ENCODE data around the gene TRIM44. TPM values are rescaled to one million over a fixed set of nuclear protein-coding genes. Genes with fewer than 3 reads are reported as not detected.
A peak's percentile ranks its signal among the peaks of the same experiment; 100 is the strongest.
"Not testable (repeated sequence)": the region's sequence is repeated elsewhere in the genome, so short reads cannot be mapped to it uniquely, and the experiment has no call there.

TRIM44 gene
- total RNA-seq, 1 experiment from 2014 or later, result 16.9 TPM

DNA sequence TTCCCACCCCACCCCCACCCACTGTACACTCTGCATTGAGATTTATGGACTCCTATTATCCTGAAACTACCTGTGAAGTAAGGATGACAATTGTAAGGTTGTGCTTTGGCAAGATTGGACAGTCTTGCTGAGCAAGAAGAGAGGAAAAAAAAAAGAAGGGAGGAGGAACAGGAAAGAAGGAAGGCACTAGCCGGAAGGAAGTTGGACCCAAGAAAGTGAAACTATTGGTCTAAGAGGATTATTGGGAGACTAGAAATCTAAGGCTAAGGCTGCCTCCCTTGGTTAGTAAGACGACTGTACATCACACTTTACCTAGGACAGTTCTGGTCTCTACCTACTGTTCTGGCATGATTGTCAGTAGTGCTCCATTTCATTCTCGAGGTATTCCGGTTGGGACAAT lies 12.1 kb upstream of the TRIM44 start:
- no peak for DNase-seq
- Histone ChIP-seq H3K27me3 (ENCODE audit: control insufficient read depth, insufficient read depth, low read length) (peaks cover 4% of the 10 kb centered on the region), H3K4me3 (ENCODE audit: insufficient read depth, low read depth, low read length) (no peak overlapping the region), H3K36me3 (replicated peaks; ENCODE audit: control insufficient read depth, insufficient read depth, low read length) (no peaks in the 10 kb centered on the region)

GRCh38 chr11:35651263-35651662 lies 11.3 kb upstream of the TRIM44 start:
- H3K27me3 ChIP-seq (ENCODE audit: control insufficient read depth, insufficient read depth, low read length), result peaks cover 10% of the 10 kb centered on the region
- H3K4me3 ChIP-seq (ENCODE audit: insufficient read depth, low read depth, low read length), result no peak overlapping the region
- no peaks in the 10 kb centered on the region for H3K36me3 ChIP-seq (replicated peaks; ENCODE audit: control insufficient read depth, insufficient read depth, low read length)
- no peak for DNase-seq

DNA sequence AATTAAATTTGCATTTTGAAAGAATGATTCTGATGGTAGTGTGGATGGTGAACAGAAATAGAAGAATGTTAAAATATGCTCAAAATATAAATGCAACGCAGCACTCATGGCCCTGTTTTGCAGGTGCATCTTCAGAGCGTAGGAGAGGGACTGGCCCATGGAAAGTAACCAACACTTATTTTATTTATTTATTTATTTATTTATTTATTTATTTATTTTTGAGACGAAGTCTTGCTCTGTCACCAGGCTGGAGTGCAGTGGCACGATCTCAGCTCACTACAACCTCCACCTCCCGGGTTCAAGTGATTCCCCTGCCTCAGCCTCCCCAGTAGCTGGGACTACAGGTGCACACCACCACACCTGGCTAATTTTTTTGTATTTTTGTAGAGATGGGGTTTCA lies 9.8 kb upstream of the TRIM44 start:
- not testable (repeated sequence) for DNase-seq; H3K36me3 ChIP-seq (replicated peaks; ENCODE audit: control insufficient read depth, insufficient read depth, low read length)
- H3K27me3 ChIP-seq (ENCODE audit: control insufficient read depth, insufficient read depth, low read length), result peaks cover 15% of the 10 kb centered on the region

DNA sequence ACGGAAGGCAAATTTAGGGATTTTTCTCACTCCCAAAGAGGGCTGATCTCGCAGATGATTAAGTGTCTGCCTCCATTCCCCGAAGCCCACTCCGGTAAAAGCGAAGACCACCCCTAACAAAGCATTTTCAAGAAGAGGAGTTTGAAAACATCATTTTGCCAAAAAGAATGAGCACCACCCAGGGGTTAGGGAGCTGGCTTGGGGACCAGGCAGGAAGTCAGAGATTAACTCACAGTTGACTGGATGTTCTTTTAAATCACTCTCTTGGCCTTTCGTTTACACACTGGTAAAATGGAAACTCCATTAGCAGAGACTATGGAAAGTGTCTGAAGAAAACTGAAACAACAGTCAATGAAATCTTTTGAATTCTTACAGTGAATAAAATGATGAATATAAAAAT lies 7.9 kb upstream of the TRIM44 start:
- H3K36me3 ChIP-seq (replicated peaks; ENCODE audit: control insufficient read depth, insufficient read depth, low read length), result no peaks in the 10 kb centered on the region
- H3K4me3 ChIP-seq (ENCODE audit: insufficient read depth, low read depth, low read length), result no peak overlapping the region
- peaks cover 20% of the 10 kb centered on the region for H3K27me3 ChIP-seq (ENCODE audit: control insufficient read depth, insufficient read depth, low read length)
- DNase-seq, result peak; percentile 32

More for the DNA sequence above, 9.8 kb upstream of the TRIM44 start:
- not testable (repeated sequence) for H3K4me3 ChIP-seq (ENCODE audit: insufficient read depth, low read depth, low read length)

DNA sequence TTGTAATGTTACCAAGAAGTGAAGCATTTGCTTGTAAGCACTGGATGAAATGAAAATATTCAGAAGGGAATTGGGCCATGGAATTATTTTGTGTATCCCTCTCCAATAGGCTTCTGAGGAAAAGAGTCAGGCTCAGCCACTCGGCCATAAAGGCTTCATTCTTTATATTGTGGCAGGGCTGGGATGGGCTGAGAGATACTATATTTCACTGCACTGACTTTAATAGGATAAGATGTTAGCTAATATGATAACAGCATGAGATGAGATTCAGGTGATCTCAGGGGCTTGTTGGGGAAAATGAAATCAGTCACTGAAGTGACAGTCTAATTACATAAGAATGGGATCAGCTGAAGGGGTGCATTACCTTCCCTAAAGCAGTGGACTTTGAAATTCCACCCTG lies 7.3 kb upstream of the TRIM44 start:
- H3K4me3 ChIP-seq (ENCODE audit: insufficient read depth, low read depth, low read length), result no peak overlapping the region
- DNase-seq, result no peak
- H3K36me3 ChIP-seq (replicated peaks; ENCODE audit: control insufficient read depth, insufficient read depth, low read length), result no peaks in the 10 kb centered on the region
- peaks cover 20% of the 10 kb centered on the region for H3K27me3 ChIP-seq (ENCODE audit: control insufficient read depth, insufficient read depth, low read length)

GRCh38 chr11:35655856-35656255 lies 6.7 kb upstream of the TRIM44 start:
- DNase-seq, result no peak
- Histone ChIP-seq H3K4me3 (ENCODE audit: insufficient read depth, low read depth, low read length) (no peak overlapping the region), H3K36me3 (replicated peaks; ENCODE audit: control insufficient read depth, insufficient read depth, low read length) (no peaks in the 10 kb centered on the region), H3K27me3 (ENCODE audit: control insufficient read depth, insufficient read depth, low read length) (peaks cover 20% of the 10 kb centered on the region)

DNA sequence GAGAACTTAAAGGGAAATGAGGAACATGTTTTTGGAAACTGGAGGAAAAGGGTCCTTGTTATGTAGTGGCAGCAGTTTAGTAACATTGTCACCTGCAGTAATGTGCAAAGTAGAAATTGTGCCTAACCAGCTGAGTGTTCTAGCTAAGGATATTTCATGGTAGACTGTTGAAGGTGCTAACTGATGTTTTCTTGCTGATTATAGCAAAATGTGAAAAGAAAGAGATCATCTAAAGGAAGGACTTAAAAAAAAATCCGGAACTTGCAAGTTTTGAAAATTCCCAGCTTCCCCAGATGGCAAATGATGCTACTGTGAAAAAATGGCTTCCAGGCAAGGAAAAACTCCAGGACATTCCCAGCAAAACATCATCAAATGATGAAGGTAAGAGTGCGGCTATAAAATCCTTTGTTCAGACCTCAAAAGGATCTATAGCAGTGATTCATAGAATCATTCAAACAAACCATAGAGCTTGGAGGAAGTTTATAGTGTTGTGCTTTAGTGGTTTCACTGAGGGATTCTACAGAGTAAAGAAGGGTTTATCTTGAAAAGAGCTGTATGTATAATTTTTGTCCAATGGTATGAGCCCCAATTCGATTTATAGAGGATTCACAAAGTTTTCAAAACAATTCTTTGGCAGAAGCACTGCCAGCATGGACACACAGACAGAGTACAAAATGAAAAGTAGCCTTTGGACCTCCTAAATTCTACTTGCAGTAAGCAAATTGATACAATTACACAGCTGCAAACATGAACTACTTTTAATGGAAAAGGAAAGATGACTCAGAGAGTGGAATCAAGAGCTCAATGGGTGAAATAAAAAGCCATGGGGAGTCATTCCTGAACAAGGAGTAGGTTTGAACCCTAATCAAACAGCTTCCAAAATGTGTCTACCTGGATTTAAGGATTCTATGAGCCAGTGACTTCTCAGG lies 4.3 kb upstream of the TRIM44 start:
- H3K4me3 ChIP-seq (ENCODE audit: insufficient read depth, low read depth, low read length), result no peak overlapping the region
- DNase-seq, result no peak
- H3K27me3 ChIP-seq (ENCODE audit: control insufficient read depth, insufficient read depth, low read length), result peaks cover 22% of the 10 kb centered on the region
- no peaks in the 10 kb centered on the region for H3K36me3 ChIP-seq (replicated peaks; ENCODE audit: control insufficient read depth, insufficient read depth, low read length)

- Histone ChIP-seq H3K4me3 (ENCODE audit: insufficient read depth, low read depth, low read length) (no peak overlapping the region), H3K27me3 (ENCODE audit: control insufficient read depth, insufficient read depth, low read length) (peaks cover 17% of the 10 kb centered on the region), H3K36me3 (replicated peaks; ENCODE audit: control insufficient read depth, insufficient read depth, low read length) (no peaks in the 10 kb centered on the region)
- no peak for DNase-seq
Observed at GRCh38 chr11:35661534-35661933, 1.0 kb upstream of the TRIM44 start.

DNA sequence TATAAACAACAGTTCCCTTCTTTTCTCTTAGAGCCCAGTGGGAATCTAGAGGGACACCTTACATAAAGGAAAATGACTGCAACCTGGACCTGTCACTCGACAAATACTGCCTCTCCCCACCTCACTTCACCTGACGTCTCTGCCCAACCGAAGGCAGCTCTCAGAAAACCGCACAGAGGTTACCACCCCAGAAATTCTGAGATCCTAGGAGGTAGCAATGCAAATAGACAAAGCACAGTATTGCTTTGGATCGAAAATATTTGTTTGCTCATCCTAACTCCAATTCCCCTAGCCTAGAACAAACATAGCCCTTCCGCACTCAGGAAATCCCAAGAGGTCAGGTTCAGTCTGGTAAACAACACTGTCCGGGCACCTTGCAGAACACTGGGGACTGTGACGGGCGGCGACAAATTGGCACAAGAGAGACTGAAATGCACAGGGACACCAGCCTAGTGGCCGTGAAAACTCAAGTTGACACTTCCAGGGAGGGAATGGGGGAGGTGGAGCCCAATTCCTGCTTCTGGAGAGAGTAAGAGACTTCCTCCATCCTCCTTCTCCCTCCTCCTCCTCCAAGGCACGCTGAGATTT lies 420 bp upstream of the TRIM44 start:
- no peaks in the 10 kb centered on the region for H3K36me3 ChIP-seq (replicated peaks; ENCODE audit: control insufficient read depth, insufficient read depth, low read length)
- H3K4me3 ChIP-seq (ENCODE audit: insufficient read depth, low read depth, low read length), result peak overlapping the region; percentile 69
- peaks cover 14% of the 10 kb centered on the region for H3K27me3 ChIP-seq (ENCODE audit: control insufficient read depth, insufficient read depth, low read length)
- DNase-seq, result peak; percentile 22

- DNase-seq, result no peak
Observed at GRCh38 chr11:35663408-35663702, 780 bp downstream of the TRIM44 start.

DNA sequence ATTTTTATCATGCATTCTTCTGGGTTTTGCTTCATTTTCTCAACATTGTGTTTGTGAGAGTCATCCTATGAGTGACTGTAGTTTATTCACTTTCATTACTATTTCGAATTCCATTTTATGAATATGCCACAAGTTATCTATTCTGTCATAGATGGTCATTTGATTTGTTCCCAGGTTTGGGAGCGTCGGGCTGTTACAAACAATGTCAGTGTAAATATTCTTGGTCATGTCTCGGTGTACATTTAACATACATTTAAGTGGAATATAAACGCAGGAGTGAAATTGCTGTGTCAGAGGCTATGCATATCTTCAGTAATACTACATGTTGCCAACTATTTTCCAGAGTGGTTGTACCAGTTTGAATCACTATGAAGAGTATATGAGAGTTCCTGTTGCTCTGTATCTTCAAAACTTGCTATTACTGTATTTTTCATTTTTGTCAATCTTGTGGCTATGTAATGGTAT lies 2.4 kb downstream of the TRIM44 start:
- DNase-seq, result no peak
- peaks cover 9% of the 10 kb centered on the region for H3K27me3 ChIP-seq (ENCODE audit: control insufficient read depth, insufficient read depth, low read length)
- no peaks in the 10 kb centered on the region for H3K36me3 ChIP-seq (replicated peaks; ENCODE audit: control insufficient read depth, insufficient read depth, low read length)
- H3K4me3 ChIP-seq (ENCODE audit: insufficient read depth, low read depth, low read length), result no peak overlapping the region

More at GRCh38 chr11:35663408-35663702, 780 bp downstream of the TRIM44 start:
- H3K36me3 ChIP-seq (replicated peaks; ENCODE audit: control insufficient read depth, insufficient read depth, low read length), result no peaks in the 10 kb centered on the region
- peak overlapping the region; percentile 69 for H3K4me3 ChIP-seq (ENCODE audit: insufficient read depth, low read depth, low read length)
- peaks cover 13% of the 10 kb centered on the region for H3K27me3 ChIP-seq (ENCODE audit: control insufficient read depth, insufficient read depth, low read length)

DNA sequence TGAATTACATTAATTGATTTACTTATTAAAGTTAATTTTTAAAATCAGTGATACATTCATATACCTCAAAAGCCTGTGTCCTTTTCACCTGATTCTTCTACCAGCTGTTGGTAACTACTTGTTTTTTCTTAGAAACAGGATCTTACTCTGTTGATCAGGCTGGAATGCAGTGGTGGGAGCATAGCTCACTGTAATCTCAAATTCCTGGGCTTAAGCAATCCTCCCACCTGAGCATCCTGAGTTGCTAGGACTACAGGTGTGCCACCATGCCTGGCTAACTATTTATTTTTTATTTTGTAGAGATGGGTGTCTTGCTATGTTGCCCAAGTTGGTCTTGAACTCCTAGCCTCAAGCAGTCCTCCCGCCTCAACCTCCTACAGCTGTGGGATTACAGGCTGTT lies 4.7 kb downstream of the TRIM44 start:
- DNase-seq, result no peak
- Histone ChIP-seq H3K27me3 (ENCODE audit: control insufficient read depth, insufficient read depth, low read length) (peaks cover 4% of the 10 kb centered on the region), H3K36me3 (replicated peaks; ENCODE audit: control insufficient read depth, insufficient read depth, low read length) (no peaks in the 10 kb centered on the region)

DNA sequence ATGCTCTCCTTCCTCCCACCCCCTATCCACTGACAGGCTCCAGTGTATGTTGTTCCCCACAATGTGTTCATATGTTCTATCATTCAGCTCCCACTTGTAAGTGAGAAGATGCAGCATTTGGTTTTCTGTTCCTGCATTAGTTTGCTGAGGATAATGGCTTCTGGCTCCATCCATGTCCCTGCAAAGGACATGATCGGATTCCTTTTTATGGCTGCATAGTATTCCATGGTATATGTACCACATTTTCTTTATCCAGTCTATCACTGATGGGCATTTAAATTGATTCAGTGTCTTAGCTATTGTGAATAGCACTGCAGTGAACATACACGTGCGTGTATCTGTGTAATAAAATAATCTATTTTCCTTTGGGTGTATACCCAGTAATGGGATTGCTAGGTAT lies 5.8 kb downstream of the TRIM44 start:
- not testable (repeated sequence) for H3K27me3 ChIP-seq (ENCODE audit: control insufficient read depth, insufficient read depth, low read length); H3K4me3 ChIP-seq (ENCODE audit: insufficient read depth, low read depth, low read length); DNase-seq; H3K36me3 ChIP-seq (replicated peaks; ENCODE audit: control insufficient read depth, insufficient read depth, low read length)

More for the DNA sequence above, 4.7 kb downstream of the TRIM44 start:
- no peak overlapping the region for H3K4me3 ChIP-seq (ENCODE audit: insufficient read depth, low read depth, low read length)

GRCh38 chr11:35671396-35672127 lies 9.0 kb downstream of the TRIM44 start:
- Histone ChIP-seq H3K4me3 (ENCODE audit: insufficient read depth, low read depth, low read length) (no peak overlapping the region), H3K36me3 (replicated peaks; ENCODE audit: control insufficient read depth, insufficient read depth, low read length) (no peaks in the 10 kb centered on the region), H3K27me3 (ENCODE audit: control insufficient read depth, insufficient read depth, low read length) (no peaks in the 10 kb centered on the region)
- DNase-seq, result no peak

DNA sequence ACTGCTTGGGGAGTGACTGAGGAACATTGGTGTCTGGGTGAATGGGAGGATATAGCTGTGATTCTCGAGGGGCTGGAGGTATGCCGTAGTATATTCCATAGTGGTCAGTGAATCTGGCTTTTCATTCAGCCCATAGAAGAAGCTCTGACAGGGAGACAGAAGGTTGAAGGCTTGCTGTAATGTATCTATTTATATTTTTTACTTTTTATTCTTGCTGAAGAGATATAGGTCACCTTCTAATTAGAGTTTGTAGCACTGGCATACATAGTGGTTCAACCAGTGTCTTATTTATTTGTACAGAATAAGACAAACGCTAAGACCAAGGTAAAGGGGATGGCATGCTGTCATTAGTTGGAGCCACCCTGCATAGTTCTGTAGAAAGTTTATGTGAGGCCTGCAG lies 10.0 kb downstream of the TRIM44 start:
- no peaks in the 10 kb centered on the region for H3K36me3 ChIP-seq (replicated peaks; ENCODE audit: control insufficient read depth, insufficient read depth, low read length)

More for the DNA sequence above, 10.0 kb downstream of the TRIM44 start:
- H3K4me3 ChIP-seq (ENCODE audit: insufficient read depth, low read depth, low read length), result no peak overlapping the region
- DNase-seq, result no peak
- H3K27me3 ChIP-seq (ENCODE audit: control insufficient read depth, insufficient read depth, low read length), result no peaks in the 10 kb centered on the region
